Suprapubic skin (tissue), 4 donors: Measurements from ENCODE around the gene MRFAP1L1.

Source experiments
- EP300 ChIP-seq: sonication (generic); formaldehyde crosslinking; IDR thresholded peaks from one replicate; pipeline ENCODE4 v1.6.1; 2017; ENCODE audit warnings: antibody characterized with exemption
- POLR2A ChIP-seq, 2 donors: fragments of 450-650 bp; IDR thresholded peaks; one replicate each; pipeline ENCODE4 v1.6.1; 2017; ENCODE audit warnings: antibody characterized with exemption in 2 of 2, mild to moderate bottlenecking in 2 of 2, moderate library complexity in 2 of 2
- POLR2AphosphoS5 ChIP-seq, 3 donors: sonication (generic); formaldehyde crosslinking; IDR thresholded peaks; one replicate each; pipeline ENCODE4 v1.6.1; 2017; ENCODE audit warnings: antibody characterized with exemption in 3 of 3
- TF ChIP-seq, protein P1 (sequence below), 2 donors: fragments of 200-600 bp in 1 of 2; fragments of 450-650 bp in 1 of 2; sonication (generic) in 1 of 2; IDR thresholded peaks; one replicate each; pipeline ENCODE4 v1.5.1; 2016 to 2019; ENCODE audit warnings: antibody characterized with exemption in 2 of 2, mild to moderate bottlenecking in 1 of 2, moderate library complexity in 1 of 2

- TF ChIP-seq POLR2AphosphoS5 (IDR thresholded peaks at IDR 0.05) (no peak), POLR2A (IDR thresholded peaks at IDR 0.05) (no peak), EP300 (no peak)
- TF ChIP-seq, protein P1, sequence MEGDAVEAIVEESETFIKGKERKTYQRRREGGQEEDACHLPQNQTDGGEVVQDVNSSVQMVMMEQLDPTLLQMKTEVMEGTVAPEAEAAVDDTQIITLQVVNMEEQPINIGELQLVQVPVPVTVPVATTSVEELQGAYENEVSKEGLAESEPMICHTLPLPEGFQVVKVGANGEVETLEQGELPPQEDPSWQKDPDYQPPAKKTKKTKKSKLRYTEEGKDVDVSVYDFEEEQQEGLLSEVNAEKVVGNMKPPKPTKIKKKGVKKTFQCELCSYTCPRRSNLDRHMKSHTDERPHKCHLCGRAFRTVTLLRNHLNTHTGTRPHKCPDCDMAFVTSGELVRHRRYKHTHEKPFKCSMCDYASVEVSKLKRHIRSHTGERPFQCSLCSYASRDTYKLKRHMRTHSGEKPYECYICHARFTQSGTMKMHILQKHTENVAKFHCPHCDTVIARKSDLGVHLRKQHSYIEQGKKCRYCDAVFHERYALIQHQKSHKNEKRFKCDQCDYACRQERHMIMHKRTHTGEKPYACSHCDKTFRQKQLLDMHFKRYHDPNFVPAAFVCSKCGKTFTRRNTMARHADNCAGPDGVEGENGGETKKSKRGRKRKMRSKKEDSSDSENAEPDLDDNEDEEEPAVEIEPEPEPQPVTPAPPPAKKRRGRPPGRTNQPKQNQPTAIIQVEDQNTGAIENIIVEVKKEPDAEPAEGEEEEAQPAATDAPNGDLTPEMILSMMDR (IDR thresholded peaks at IDR 0.05) = no peak
These were observed 41.3 kb downstream of the MRFAP1L1 start for GRCh38 chr4:6668391-6668790.
